Pancreas (tissue), 10 donors: ENCODE results near the gene GPR108. TPM values are rescaled to one million over a fixed set of nuclear protein-coding genes. Genes with fewer than 3 reads are reported as not detected.

ENCODE experiments used
- ATAC-seq, 4 donors: fragments of 200-7000 bp; cut with Tn5 transposase; one replicate each; pipeline versions ENCODE4 v1.8.0 to v1.9.1; 2020; ENCODE audit warnings: mild to moderate bottlenecking in 4 of 4, moderate library complexity in 4 of 4
- DNase-seq, 6 donors: peaks; one replicate each; pipeline ENCODE4 v3.0.0-alpha.2; 2020
- FAIRE-seq: peaks from 2 replicates; lab custom pipeline; 2012; peaks lifted over from hg19 to GRCh38; lab: Jason Lieb, UNC
- H3K27ac ChIP-seq, 4 donors: fragments of 200-600 bp; sonication (generic); 1 replicate in 3 of 4; 2 replicates in 1 of 4; pipeline versions ENCODE4 v1.5.0 to v1.8.0; 2020
- H3K27me3 ChIP-seq, 4 donors: fragments of 200-600 bp; one replicate each; pipeline ENCODE4 v1.8.0; 2021
- H3K36me3 ChIP-seq, 3 donors: fragments of 200-600 bp; sonication (generic) in 1 of 3; one replicate each; pipeline versions ENCODE4 v1.5.0 to v1.8.0; 2020 to 2021
- H3K4me1 ChIP-seq, 3 donors: fragments of 200-600 bp; one replicate each; pipeline ENCODE4 v1.8.0; 2021
- H3K4me3 ChIP-seq, 4 donors: fragments of 200-600 bp; sonication (generic) in 2 of 4; one replicate each; pipeline versions ENCODE4 v1.5.0 to v1.8.0; 2020 to 2021
- H3K9me3 ChIP-seq, 4 donors: fragments of 200-600 bp; one replicate each; pipeline ENCODE4 v1.8.0; 2021
- CTCF ChIP-seq, 4 donors: fragments of 200-600 bp; sonication (generic) in 3 of 4; IDR thresholded peaks; one replicate each; pipeline versions ENCODE4 v1.5.0 to v1.8.0; 2021; ENCODE audit warnings: antibody characterized with exemption in 4 of 4
- WGBS, 2 donors: extraction: QIAGEN DNeasy Blood & Tissue Kit; methylation state at CpG; one replicate each; pipeline ENCODE4 v1.1.7; 2013; 5-methylcytosine and 5-hydroxymethylcytosine counted together
- intact Hi-C, 3 donors: fragments of 100-400 bp; cut with DNase I; formaldehyde crosslinking; loops; one replicate each; pipeline versions ENCODE4 v1.11.1 to v1.14.2; 2022
- microRNA-seq, 2 donors: library from miRNA; unstranded; fragments of <30 nt; microRNA quantifications; one replicate each; pipeline versions ENCODE4 to v1.1.0, GENCODE V29; 2019 to 2020
- polyA plus RNA-seq, 2 donors: library from polyadenylated mRNA; stranded (reverse); fragments of 200-250 nt; gene quantifications; one replicate each; pipeline ENCODE4 v1.2.3, GENCODE V29; 2013
- total RNA-seq, 6 donors: library from RNA; stranded (reverse); fragmentation: NEBNext Ultra II Directional in 4 of 6; extraction: Animal tissue kit (Norgen Biotek cat#: 25700) in 4 of 6; gene quantifications; one replicate each; pipeline versions ENCODE4 v1.2.1 to v1.2.4, GENCODE V29; 2021 to 2023
- donor health status: healthy with polysubstance abuse.
- donor health status: DM: no; HTN: no; CAD: no; lungs with moderate emphysema.
- donor health status: DM: no; HTN: no; CAD: no.
- donor health status: control.
- donor health status: control.
- donor health status: Bipolar disorder and iron deficiency.
- donor health status: DM: yes; HTN: yes; CAD: no.
- donor health status: DM: no; HTN: no; CAD: no.
- donor health status: DM: no; HTN: no; CAD: no.
- donor health status: DM: yes; HTN: yes; CAD: no.

Gene GPR108
- total and polyA plus RNA-seq, 8 donors: 46.1 to 154 (median 54.0) TPM

GRCh38 chr19:6683971-6684370 is 53.4 kb downstream of the GPR108 start:
- intact Hi-C loops: no loop called here
- Histone ChIP-seq H3K27me3 (no peaks in the 10 kb centered on the region), H3K4me3 (no peak overlapping the region), H3K27ac (no peak overlapping the region), H3K4me1 (no peaks in the 10 kb centered on the region), H3K36me3 (peaks cover 0 to 3% (median 0%) of the 10 kb centered on the region in 3 donors), H3K9me3 (no peaks in the 10 kb centered on the region)
- TF ChIP-seq CTCF (IDR thresholded peaks at IDR 0.05): no peak
- no peak for FAIRE-seq
- no peak for DNase-seq
- no peak for ATAC-seq
- 82 to 93% methylated on average over 4 of the region's 4 CpGs for WGBS, 2 donors

- intact Hi-C loops: no loop called here
- DNase-seq: no peak
- H3K4me1 ChIP-seq: no peaks in the 10 kb centered on the region
- ATAC-seq: no peak
- no peak overlapping the region for H3K27ac ChIP-seq
- TF ChIP-seq CTCF (IDR thresholded peaks at IDR 0.05): no peak
- WGBS, 2 donors: 44 to 48% methylated on average over 3 of the region's 3 CpGs
- no peaks in the 10 kb centered on the region for H3K9me3 ChIP-seq
- H3K36me3 ChIP-seq: peaks cover 0 to 3% (median 0%) of the 10 kb centered on the region in 3 donors
- no peak for FAIRE-seq
- H3K4me3 ChIP-seq: no peak overlapping the region
- H3K27me3 ChIP-seq: no peaks in the 10 kb centered on the region
These were observed 54.7 kb downstream of the GPR108 start for GRCh38 chr19:6682607-6683128.

GRCh38 chr19:6680141-6680540 is 57.2 kb downstream of the GPR108 start:
- Histone ChIP-seq H3K27me3 (no peaks in the 10 kb centered on the region), H3K4me1 (no peaks in the 10 kb centered on the region), H3K27ac (no peak overlapping the region), H3K36me3 (peaks cover 0 to 3% (median 0%) of the 10 kb centered on the region in 3 donors), H3K4me3 (no peak overlapping the region), H3K9me3 (no peaks in the 10 kb centered on the region)
- WGBS, 2 donors: 89 to 91% methylated on average over 1 of the region's 1 CpG
- FAIRE-seq (no peak), DNase-seq (no peak), ATAC-seq (no peak)
- intact Hi-C loops: no loop called here
- TF ChIP-seq CTCF (IDR thresholded peaks at IDR 0.05): no peak

Small RNA genes within 50 kb of the gene (microRNA-seq; reads per million reads assigned to microRNA genes)
- gene MIR6791: 0 to 0.39 reads per million in 2 donors

Other genes with a start within 250 kb of the GPR108 start
- gene TUBB4A, start 235.3 kb downstream of the GPR108 start, total RNA-seq: 1 to 10 TPM; 1.1 to 5.5 (median 2.7) TPM
- gene TUBB4A, start 235.3 kb downstream of the GPR108 start, polyA plus RNA-seq: 1 to 10 TPM; 1.3 to 3.5 TPM
- 1 to 10 TPM in 1 of 6 donors, under 1 TPM in 3, not detected in 2; 0.12 to 1.1 (median 0.20) TPM for gene TNFSF9, start 206.6 kb downstream of the GPR108 start, total RNA-seq
- gene TNFSF9, start 206.6 kb downstream of the GPR108 start, polyA plus RNA-seq: not detected
- gene CD70, start 146.4 kb downstream of the GPR108 start, total RNA-seq: under 1 TPM in 1 of 6 donors, not detected in 5; 0.16 TPM
- not detected for gene CD70, start 146.4 kb downstream of the GPR108 start, polyA plus RNA-seq
- 1 to 10 TPM in 2 of 6 donors, under 1 TPM in 3, not detected in 1; 0.67 to 5.9 (median 0.98) TPM for gene TNFSF14, start 67.4 kb downstream of the GPR108 start, total RNA-seq
- 1 to 10 TPM; 1.9 to 5.6 TPM for gene TNFSF14, start 67.4 kb downstream of the GPR108 start, polyA plus RNA-seq
- gene C3, start 16.9 kb downstream of the GPR108 start, total RNA-seq: 1,000 to 10,000 TPM in 2 of 6 donors, 100 to 1,000 TPM in 3, 10 to 100 TPM in 1; 67.7 to 3,753 (median 558) TPM
- gene C3, start 16.9 kb downstream of the GPR108 start, polyA plus RNA-seq: 1,000 to 10,000 TPM in 1 of 2 donors, 100 to 1,000 TPM in 1; 447 to 1,383 TPM
- 10 to 100 TPM; 16.4 to 36.8 (median 21.9) TPM for gene TRIP10, start 2.1 kb upstream of the GPR108 start, total RNA-seq
- gene TRIP10, start 2.1 kb upstream of the GPR108 start, polyA plus RNA-seq: 100 to 1,000 TPM in 1 of 2 donors, 10 to 100 TPM in 1; 92.1 to 102 TPM
- 10 to 100 TPM; 10.1 to 19.6 (median 13.5) TPM for gene SH2D3A, start 29.9 kb upstream of the GPR108 start, total RNA-seq
- gene SH2D3A, start 29.9 kb upstream of the GPR108 start, polyA plus RNA-seq: 10 to 100 TPM; 31.9 to 33.0 TPM
- gene VAV1, start 35.1 kb upstream of the GPR108 start, total RNA-seq: 1 to 10 TPM in 3 of 6 donors, under 1 TPM in 3; 0.23 to 7.3 (median 1.7) TPM
- gene VAV1, start 35.1 kb upstream of the GPR108 start, polyA plus RNA-seq: 1 to 10 TPM; 1.0 to 1.4 TPM
- gene ADGRE1, start 150.0 kb upstream of the GPR108 start, total RNA-seq: under 1 TPM in 4 of 6 donors, not detected in 2; 0.14 to 0.73 (median 0.39) TPM
- under 1 TPM in 1 of 2 donors, not detected in 1; 0.07 TPM for gene ADGRE1, start 150.0 kb upstream of the GPR108 start, polyA plus RNA-seq